ENCODE data around the gene CAMTA1.

GRCh38 chr1:7247791-7248548 lies 462.7 kb downstream of the CAMTA1 start:
- TF ChIP-seq CTCF (IDR thresholded peaks at IDR 0.05): no peak
- TF ChIP-seq EP300 (IDR thresholded peaks at IDR 0.05): no peak

Data from upper lobe of left lung (tissue), 4 donors.